ENCODE results near the gene FXYD3.
"Not testable (repeated sequence)": the region's sequence is repeated elsewhere in the genome, so short reads cannot be mapped to it uniquely, and the experiment has no call there.

FXYD3 gene

DNA sequence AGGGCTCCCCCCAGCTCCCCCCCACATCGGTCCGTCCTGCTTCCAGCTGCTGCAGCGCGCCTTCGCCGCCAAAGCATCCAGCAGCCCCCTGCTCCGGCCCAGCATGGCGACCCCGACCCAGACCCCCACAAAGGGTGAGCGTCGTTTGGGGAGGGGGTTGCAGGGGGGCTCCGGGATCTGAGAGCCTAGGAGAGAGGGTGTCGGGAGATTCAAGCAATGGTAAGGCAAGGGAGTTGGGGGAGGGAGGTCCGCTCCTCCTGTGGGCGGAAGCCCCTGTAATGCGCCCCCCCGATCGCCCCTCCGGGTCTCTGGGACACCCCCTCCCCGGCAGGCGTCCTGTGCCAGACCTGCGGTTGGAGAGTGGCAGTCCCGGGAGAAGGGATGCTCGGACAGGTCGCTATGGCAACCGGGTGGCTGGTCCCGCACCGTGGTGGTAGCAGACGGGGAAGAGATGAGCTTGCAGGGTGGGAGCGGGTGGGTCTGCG, 27.6 kb downstream of the FXYD3 start, which contains the start of gene FXYD7:
TSS of gene FXYD7 (plus strand) at position 25 of the 485 bp plus-strand sequence. CDS start at position 104, 79 bp downstream.
- DNase-seq, result no peak

GRCh38 chr19:35143818-35144217, 28.2 kb downstream of the FXYD3 start:
- no peak for DNase-seq

DNA sequence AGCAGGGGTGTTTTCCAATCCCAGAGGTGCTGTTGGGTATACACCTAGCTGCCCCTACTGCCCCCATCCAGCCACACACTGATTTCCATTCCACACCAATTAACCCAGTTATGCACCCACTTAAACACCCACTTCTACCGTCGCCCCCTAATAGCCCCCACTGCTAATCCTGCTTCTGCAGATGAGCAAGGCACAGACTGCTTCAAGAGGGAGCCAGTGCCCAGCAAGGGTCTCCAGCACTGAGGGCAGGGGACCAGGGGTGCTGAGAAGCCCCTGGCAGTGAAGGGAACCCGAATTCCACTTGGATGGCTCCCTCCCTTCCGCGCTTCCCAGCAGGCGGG, 28.6 kb downstream of the FXYD3 start:
- DNase-seq, result no peak

DNA sequence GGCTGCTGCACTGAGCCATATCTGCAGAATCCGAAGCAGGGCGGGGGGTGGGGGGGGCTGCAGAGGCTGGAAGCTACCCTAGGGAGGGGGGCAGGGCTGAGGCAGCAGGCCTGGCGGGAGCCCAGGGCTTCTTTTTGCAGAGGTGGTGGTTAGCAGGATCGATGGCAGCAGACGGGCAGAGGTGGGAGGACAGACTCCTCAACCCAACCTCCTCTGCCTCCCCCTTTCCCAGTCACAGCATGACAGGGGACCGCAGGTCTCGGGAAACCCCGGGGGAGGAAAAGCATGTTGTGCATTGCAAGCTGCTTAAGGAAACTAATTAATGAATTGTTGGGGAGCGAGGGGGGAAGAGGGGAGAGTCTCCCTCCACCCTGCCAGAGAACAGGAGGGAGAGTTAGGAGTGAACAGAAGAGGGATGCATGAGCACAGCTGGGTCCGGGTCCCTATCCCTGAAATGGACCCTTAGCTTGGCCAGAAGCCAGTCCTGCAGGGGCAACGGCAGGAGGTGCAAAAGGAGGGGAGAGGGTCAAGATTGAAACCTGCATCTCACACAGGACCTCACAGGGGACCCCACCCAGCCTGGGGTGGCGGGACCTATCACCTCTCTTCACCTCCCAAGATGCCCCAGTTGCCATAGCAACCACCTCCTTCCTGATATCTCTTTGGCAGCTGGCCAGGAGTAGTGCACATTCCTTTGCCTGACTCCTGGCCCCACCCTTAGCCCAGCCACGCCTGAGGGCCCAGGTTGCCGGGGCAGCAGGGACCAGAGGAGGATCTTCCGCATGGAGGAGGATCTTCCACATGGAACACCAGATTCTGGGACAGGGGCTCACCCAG, 29.2 kb downstream of the FXYD3 start:
- no peak for DNase-seq

- no peak for DNase-seq
Observed at GRCh38 chr19:35146746-35147459, 31.3 kb downstream of the FXYD3 start.

DNA sequence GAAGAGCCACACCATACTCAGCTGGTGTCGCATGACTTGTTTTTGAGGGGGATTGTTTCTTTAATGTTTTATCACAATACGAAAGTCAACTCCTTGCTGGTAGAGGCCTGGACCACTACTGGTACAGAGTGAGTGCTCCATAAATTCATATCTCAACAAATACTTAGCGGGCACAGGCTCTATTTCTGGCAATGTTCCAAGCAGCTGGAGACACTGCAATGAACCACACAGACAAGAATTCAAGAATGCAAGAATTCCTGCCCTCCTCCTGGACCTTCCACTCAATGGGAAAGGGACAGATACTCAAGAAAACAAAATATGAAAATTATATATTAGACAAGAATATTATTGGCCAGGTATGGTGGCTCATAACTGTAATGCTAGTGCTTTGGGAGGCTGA, 33.8 kb downstream of the FXYD3 start:
- DNase-seq, result no peak

DNA sequence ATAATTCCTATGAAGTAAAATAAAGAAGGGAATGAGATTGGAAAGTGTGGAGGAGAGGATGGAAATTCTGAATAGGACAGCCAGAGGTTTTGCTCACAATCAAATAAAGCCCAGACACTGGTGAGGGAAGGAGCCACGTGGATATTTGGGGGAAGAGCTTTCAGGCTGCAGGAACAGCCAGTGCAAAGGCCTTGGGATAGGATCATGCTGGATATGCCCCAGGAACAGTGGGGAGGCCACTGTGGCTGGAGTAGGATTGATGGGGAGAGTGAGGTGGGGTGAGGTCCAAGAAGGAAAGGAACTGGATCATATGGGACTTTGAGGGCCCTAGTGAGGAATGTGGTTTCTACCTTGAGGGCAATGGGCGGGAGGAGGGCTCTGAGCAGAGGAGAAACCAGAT, 34.8 kb downstream of the FXYD3 start:
- DNase-seq, result no peak

DNA sequence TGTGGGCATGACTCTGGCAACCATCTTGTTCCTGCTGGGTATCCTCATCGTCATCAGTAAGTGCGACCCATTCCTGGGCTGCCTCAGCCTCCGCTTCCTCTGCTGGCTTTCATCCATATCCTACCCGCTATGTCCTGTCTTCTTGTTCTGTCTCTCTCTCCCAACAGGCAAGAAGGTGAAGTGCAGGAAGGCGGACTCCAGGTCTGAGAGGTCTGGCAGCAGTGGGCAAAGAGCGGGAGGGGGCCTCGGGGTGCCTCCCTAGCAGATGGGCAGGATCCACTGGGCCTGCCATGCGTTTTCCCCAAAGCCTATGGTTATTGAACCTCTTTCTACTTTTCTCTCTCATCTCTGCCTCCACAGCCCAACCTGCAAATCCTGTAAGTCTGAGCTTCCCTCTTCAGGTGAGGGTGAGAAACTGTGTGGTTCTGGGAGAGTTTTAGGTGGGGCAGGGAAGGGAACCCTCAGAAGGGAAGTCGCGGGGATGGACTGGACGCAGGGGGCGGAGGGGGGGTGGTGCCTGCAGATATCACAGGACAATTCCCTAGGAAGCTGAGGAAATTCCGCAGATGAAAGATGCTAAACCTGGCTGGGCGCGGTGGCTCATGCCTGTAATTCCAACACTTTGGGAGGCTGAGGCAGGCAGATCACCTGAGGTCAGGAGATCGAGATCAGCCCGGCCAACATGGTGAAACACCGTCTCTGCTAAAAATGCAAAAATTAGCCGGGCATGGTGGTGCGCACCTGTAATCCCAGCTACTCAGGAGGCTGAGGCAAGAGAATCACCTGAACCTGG, 35.8 kb downstream of the FXYD3 start:
- no peak for DNase-seq

- not testable (repeated sequence) for DNase-seq
Observed at GRCh38 chr19:35153129-35153522, 37.5 kb downstream of the FXYD3 start.

- peak; percentile 82 to 85 for DNase-seq
Observed at GRCh38 chr19:35153701-35154524, 38.3 kb downstream of the FXYD3 start.

GRCh38 chr19:35154525-35155406, 39.1 kb downstream of the FXYD3 start, which contains the start of gene FXYD5:
TSS of gene FXYD5 (plus strand) at chr19:35154735. CDS start at chr19:35155551, 816 bp downstream.
- DNase-seq, result peak; percentile 88 to 91

- DNase-seq, result peak; percentile 39 to 54
Observed at GRCh38 chr19:35155441-35155840, 39.8 kb downstream of the FXYD3 start.

- no peak for DNase-seq
Observed at GRCh38 chr19:35155981-35156672, 40.5 kb downstream of the FXYD3 start.

GRCh38 chr19:35156673-35157014, 41.0 kb downstream of the FXYD3 start:
- no peak for DNase-seq

DNA sequence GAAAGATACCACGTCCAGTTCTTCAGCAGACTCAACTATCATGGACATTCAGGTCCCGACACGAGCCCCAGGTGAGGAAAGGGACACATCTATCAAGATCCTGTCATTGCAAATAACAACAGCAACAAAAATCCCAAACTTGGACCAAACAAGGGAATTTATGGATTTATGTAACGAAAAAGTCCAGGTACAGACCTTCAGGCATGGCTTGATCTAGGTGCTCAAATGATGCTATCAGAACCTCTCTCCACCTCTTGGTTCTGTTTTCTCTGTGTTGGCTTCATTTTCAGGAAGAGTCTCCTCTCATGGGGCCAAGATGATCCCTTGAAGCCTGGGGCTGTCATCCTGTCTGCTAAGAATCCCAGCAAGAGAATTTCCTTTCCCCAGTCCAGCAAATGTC, 41.8 kb downstream of the FXYD3 start:
- DNase-seq, result no peak

- no peak for DNase-seq
Observed at GRCh38 chr19:35159606-35160005, 44.0 kb downstream of the FXYD3 start.

- DNase-seq, result no peak
Observed at GRCh38 chr19:35160629-35161433, 45.2 kb downstream of the FXYD3 start.

- no peak for DNase-seq
Observed at GRCh38 chr19:35161434-35161743, 45.8 kb downstream of the FXYD3 start.

DNA sequence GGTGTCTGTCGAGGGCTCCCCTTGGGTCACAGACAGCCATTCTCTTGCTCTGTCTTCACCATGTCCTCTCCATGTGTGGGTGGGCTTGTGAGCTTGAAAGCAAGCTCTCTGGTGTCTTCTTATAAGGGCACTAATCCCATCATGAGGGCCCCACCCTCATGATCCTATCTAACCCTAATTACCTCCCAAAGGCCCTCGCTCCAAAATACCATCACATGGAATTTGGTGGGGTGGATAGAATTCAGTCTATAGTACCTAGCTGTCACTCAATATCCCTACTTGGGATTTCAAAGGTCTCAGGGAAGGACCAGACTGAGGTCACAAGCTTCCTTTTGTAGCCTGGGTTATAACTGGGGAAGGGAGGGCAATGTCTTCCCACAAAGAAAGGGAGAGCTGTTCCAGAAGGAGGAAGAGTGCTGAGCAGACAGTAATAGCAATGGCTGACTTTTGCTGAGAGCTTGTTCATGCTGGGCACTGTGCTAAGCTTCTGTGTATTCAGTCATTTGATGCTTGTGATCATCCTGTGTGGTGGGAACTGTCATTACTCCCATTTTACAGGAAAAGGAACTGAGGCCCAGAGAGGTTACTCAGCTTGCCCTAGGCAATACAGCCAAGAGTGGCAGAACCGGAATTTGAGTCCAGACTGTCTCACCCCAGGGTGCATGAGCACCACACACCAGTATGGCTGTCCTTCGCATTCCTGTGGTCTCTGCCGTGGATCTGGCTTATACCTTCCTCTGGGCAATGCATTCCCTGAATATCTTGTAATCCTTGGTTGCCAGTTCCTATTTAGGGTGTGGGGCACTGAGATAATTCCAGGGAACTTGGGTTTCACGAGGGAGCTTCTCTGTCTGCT, 47.1 kb downstream of the FXYD3 start:
- DNase-seq, result no peak

All from activated CD4-positive, alpha-beta T cell treated with anti-CD3 and anti-CD28 coated beads, Interleukin-2, amount 50 U/mL, for 48 hours (primary cell).